Stomach (tissue), 9 donors: ENCODE data around the gene PLCH2. TPM values are rescaled to one million over a fixed set of nuclear protein-coding genes. Genes with fewer than 3 reads are reported as not detected.
"Not testable (repeated sequence)": the region's sequence is repeated elsewhere in the genome, so short reads cannot be mapped to it uniquely, and the experiment has no call there.

Source experiments
- DNase-seq, 2 donors: peaks; one replicate each; pipeline versions ENCODE4 v3.0.0 to v3.0.0-alpha.2; 2013 to 2019
- H3K27ac ChIP-seq, 5 donors: fragments of 200-600 bp in 4 of 5; sonication (generic) in 4 of 5; one replicate each; pipeline ENCODE4 v1.5.1; 2013 to 2019; ENCODE audit warnings: mild to moderate bottlenecking in 1 of 5, moderate library complexity in 1 of 5
- H3K27me3 ChIP-seq, 3 donors: fragments of 200-600 bp; sonication (generic); one replicate each; pipeline ENCODE4 v1.5.1; 2017 to 2019; ENCODE audit warnings: mixed run types in 1 of 3
- H3K36me3 ChIP-seq, 4 donors: fragments of 200-600 bp; sonication (generic); 1 replicate in 3 of 4; 2 replicates in 1 of 4; pipeline ENCODE4 v1.5.1; 2016 to 2019
- H3K4me1 ChIP-seq, 4 donors: fragments of 200-600 bp; sonication (generic); one replicate each; pipeline ENCODE4 v1.5.1; 2016 to 2019
- H3K4me3 ChIP-seq, 4 donors: fragments of 200-600 bp; sonication (generic) in 3 of 4; one replicate each; pipeline ENCODE4 v1.5.1; 2016 to 2019; ENCODE audit warnings: mild to moderate bottlenecking in 1 of 4
- H3K9me3 ChIP-seq, 4 donors: fragments of 200-600 bp; sonication (generic); one replicate each; pipeline ENCODE4 v1.5.1; 2016 to 2019
- CTCF ChIP-seq, 7 experiments: fragments of 450-650 bp in 4 of 7; fragments of 200-600 bp in 3 of 7; sonication (generic) in 3 of 7; IDR thresholded peaks; one replicate each; pipeline ENCODE4 v1.5.1; 2016 to 2019; ENCODE audit warnings: antibody characterized with exemption in 7 of 7, control low read depth in 2 of 7, mild to moderate bottlenecking in 1 of 7
- EP300 ChIP-seq: sonication (generic); formaldehyde crosslinking; IDR thresholded peaks from one replicate; pipeline ENCODE4 v1.6.1; 2017; ENCODE audit warnings: antibody characterized with exemption
- POLR2A ChIP-seq, 4 donors: fragments of 450-650 bp; IDR thresholded peaks; one replicate each; pipeline ENCODE4 v1.6.1; 2016; ENCODE audit warnings: antibody characterized with exemption in 4 of 4, control low read depth in 2 of 4, mild to moderate bottlenecking in 1 of 4, moderate library complexity in 1 of 4
- POLR2AphosphoS5 ChIP-seq, 3 donors: sonication (generic); formaldehyde crosslinking; IDR thresholded peaks; one replicate each; pipeline ENCODE4 v1.6.1; 2016; ENCODE audit warnings: antibody characterized with exemption in 3 of 3
- WGBS, 5 donors: extraction: QIAGEN DNeasy Blood & Tissue Kit in 3 of 5; methylation state at CpG; one replicate each; pipeline versions ENCODE4 v1.1.5 to v1.1.7; 2013 to 2018; 5-methylcytosine and 5-hydroxymethylcytosine counted together
- intact Hi-C: fragments of 100-400 bp; cut with DNase I; formaldehyde crosslinking; loops from one replicate; pipeline ENCODE4 v1.15.1; 2023; ENCODE audit warnings: low total_unique reads
- polyA plus RNA-seq, 3 donors: library from polyadenylated mRNA; stranded (reverse); fragments of 200-250 nt; gene quantifications; one replicate each; pipeline ENCODE4 v1.2.3, GENCODE V29; 2013
- total RNA-seq, 5 donors: library from RNA; depleted of rRNA; stranded (reverse); fragments of >200 nt; gene quantifications; one replicate each; pipeline versions ENCODE4 v1.1.0 to v1.2.3, GENCODE V29; 2014 to 2016
- donor health status: healthy with polysubstance abuse.
- donor health status: Bipolar disorder and iron deficiency.
- donor health status: healthy.

Gene PLCH2
- total and polyA plus RNA-seq, 8 donors: 0.55 to 24.9 (median 1.0) TPM; not detected in 2

- H3K9me3 ChIP-seq: no peaks in the 10 kb centered on the region
- H3K27ac ChIP-seq: no peak overlapping the region
- H3K4me1 ChIP-seq: peaks cover 41 to 60% (median 53%) of the 10 kb centered on the region in 4 donors
- no peaks in the 10 kb centered on the region for H3K36me3 ChIP-seq
- DNase-seq: no peak
- intact Hi-C loops: no loop called here
- peaks cover 0 to 3% (median 0%) of the 10 kb centered on the region in 3 donors for H3K27me3 ChIP-seq
- 83 to 96% (median 93%) methylated on average over 12 to 26 of the region's 26 CpGs for WGBS, 5 donors
- no peak overlapping the region for H3K4me3 ChIP-seq
- no peak for TF ChIP-seq EP300
- no peak for TF ChIP-seq CTCF (IDR thresholded peaks at IDR 0.05)
- TF ChIP-seq POLR2AphosphoS5 (IDR thresholded peaks at IDR 0.05): no peak
- TF ChIP-seq POLR2A (IDR thresholded peaks at IDR 0.05): no peak
Observed at GRCh38 chr1:2552189-2552588, 76.1 kb downstream of the PLCH2 start.

DNA sequence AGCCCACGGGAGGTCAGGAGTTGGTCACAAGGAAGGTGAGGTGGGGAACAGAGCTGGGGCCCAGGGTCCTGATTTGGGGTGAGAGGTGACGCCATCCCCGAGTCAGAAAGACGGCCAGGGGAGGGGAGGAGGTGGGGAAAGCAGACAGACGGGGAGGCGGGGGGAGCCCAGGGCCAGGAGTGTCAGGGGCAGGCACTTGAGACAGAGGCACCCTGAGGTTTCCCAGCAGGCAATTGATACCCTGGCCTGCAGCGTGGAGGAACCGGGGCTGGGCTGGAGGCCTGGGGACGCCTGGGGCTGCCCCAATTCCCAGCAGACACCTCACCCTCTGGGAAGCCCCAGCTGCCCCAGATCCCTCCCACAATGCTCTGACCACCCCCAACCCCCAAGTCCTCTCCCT is 77.0 kb downstream of the PLCH2 start:
- H3K4me3 ChIP-seq, H3K27me3 ChIP-seq, intact Hi-C loops, H3K36me3 ChIP-seq, H3K27ac ChIP-seq, H3K9me3 ChIP-seq, DNase-seq: not testable (repeated sequence)
- 70 to 83% (median 77%) methylated on average over 4 to 8 of the region's 9 CpGs; no CpG with 5 or more reads in 1 of the 5 donors for WGBS, 5 donors
- H3K4me1 ChIP-seq: peaks cover 41 to 60% (median 53%) of the 10 kb centered on the region in 4 donors

GRCh38 chr1:2553871-2554620 is 78.0 kb downstream of the PLCH2 start:
- 83 to 91% (median 88%) methylated on average over 21 to 30 of the region's 30 CpGs for WGBS, 5 donors
- peak overlapping the region in 1 of 5 donors; percentile 92 for H3K27ac ChIP-seq
- H3K36me3 ChIP-seq: peaks cover 9 to 14% (median 11%) of the 10 kb centered on the region in 4 donors
- TF ChIP-seq CTCF (IDR thresholded peaks at IDR 0.05): no peak
- no peak for TF ChIP-seq EP300
- TF ChIP-seq POLR2A (IDR thresholded peaks at IDR 0.05): no peak
- no peak for TF ChIP-seq POLR2AphosphoS5 (IDR thresholded peaks at IDR 0.05)
- no peaks in the 10 kb centered on the region for H3K9me3 ChIP-seq
- H3K27me3 ChIP-seq: no peaks in the 10 kb centered on the region
- H3K4me3 ChIP-seq: no peak overlapping the region
- DNase-seq: no peak
- intact Hi-C loops: no loop called here
- H3K4me1 ChIP-seq: peaks cover 38 to 61% (median 53%) of the 10 kb centered on the region in 4 donors

- H3K27ac ChIP-seq: peak overlapping the region; percentile 92 to 98 (median 95)
- H3K4me1 ChIP-seq: peaks cover 36 to 61% (median 55%) of the 10 kb centered on the region in 4 donors
- H3K27me3 ChIP-seq: no peaks in the 10 kb centered on the region
- peak in 1 of 2 donors; percentile 76 for DNase-seq
- intact Hi-C loops: no loop called here
- no peaks in the 10 kb centered on the region for H3K9me3 ChIP-seq
- 35 to 61% (median 43%) methylated on average over 8 to 19 of the region's 19 CpGs for WGBS, 5 donors
- peak overlapping the region in 2 of 4 donors; percentile 62 to 71 for H3K4me3 ChIP-seq
- TF ChIP-seq CTCF (IDR thresholded peaks at IDR 0.05): peak in 5 of 7 experiments; percentile 17 to 68 (median 46)
- no peak for TF ChIP-seq POLR2A (IDR thresholded peaks at IDR 0.05)
- H3K36me3 ChIP-seq: peaks cover 12 to 21% (median 19%) of the 10 kb centered on the region in 4 donors
Observed at GRCh38 chr1:2554621-2555387, 78.7 kb downstream of the PLCH2 start.

Other genes with a start within 250 kb of the PLCH2 start
- 10 to 100 TPM; 18.7 to 84.0 (median 32.7) TPM for gene SKI, start 248.0 kb upstream of the PLCH2 start, total RNA-seq
- 10 to 100 TPM in 2 of 3 donors, 1 to 10 TPM in 1; 7.4 to 14.8 (median 13.9) TPM for gene SKI, start 248.0 kb upstream of the PLCH2 start, polyA plus RNA-seq
- 10 to 100 TPM in 3 of 5 donors, 1 to 10 TPM in 2; 3.1 to 18.1 (median 15.8) TPM for gene MORN1, start 84.7 kb upstream of the PLCH2 start, total RNA-seq
- 1 to 10 TPM; 2.6 to 5.7 (median 3.7) TPM for gene MORN1, start 84.7 kb upstream of the PLCH2 start, polyA plus RNA-seq
- gene RER1, start 84.4 kb upstream of the PLCH2 start, total RNA-seq: 10 to 100 TPM; 58.2 to 73.6 (median 69.6) TPM
- gene RER1, start 84.4 kb upstream of the PLCH2 start, polyA plus RNA-seq: 10 to 100 TPM; 38.2 to 63.8 (median 53.3) TPM
- 10 to 100 TPM in 3 of 5 donors, 1 to 10 TPM in 1, under 1 TPM in 1; 0.87 to 27.2 (median 17.6) TPM for gene PEX10, start 63.7 kb upstream of the PLCH2 start, total RNA-seq
- gene PEX10, start 63.7 kb upstream of the PLCH2 start, polyA plus RNA-seq: 10 to 100 TPM; 14.8 to 16.5 (median 15.0) TPM
- gene PANK4, start 50.3 kb downstream of the PLCH2 start, total RNA-seq: 10 to 100 TPM in 4 of 5 donors, 1 to 10 TPM in 1; 6.4 to 86.0 (median 27.9) TPM
- gene PANK4, start 50.3 kb downstream of the PLCH2 start, polyA plus RNA-seq: 10 to 100 TPM in 2 of 3 donors, 1 to 10 TPM in 1; 7.6 to 17.2 (median 15.6) TPM
- 1 to 10 TPM in 1 of 5 donors, not detected in 4; 9.6 TPM for gene HES5, start 54.0 kb downstream of the PLCH2 start, total RNA-seq
- under 1 TPM in 1 of 3 donors, not detected in 2; 0.25 TPM for gene HES5, start 54.0 kb downstream of the PLCH2 start, polyA plus RNA-seq
- 100 to 1,000 TPM in 3 of 5 donors, 10 to 100 TPM in 2; 33.2 to 413 (median 301) TPM for gene TNFRSF14, start 80.1 kb downstream of the PLCH2 start, total RNA-seq
- 100 to 1,000 TPM in 1 of 3 donors, 10 to 100 TPM in 2; 58.0 to 128 (median 64.8) TPM for gene TNFRSF14, start 80.1 kb downstream of the PLCH2 start, polyA plus RNA-seq
- 100 to 1,000 TPM in 1 of 5 donors, 10 to 100 TPM in 3, 1 to 10 TPM in 1; 8.5 to 668 (median 21.0) TPM for gene PRXL2B, start 110.5 kb downstream of the PLCH2 start, total RNA-seq
- 10 to 100 TPM; 18.9 to 23.8 (median 20.9) TPM for gene PRXL2B, start 110.5 kb downstream of the PLCH2 start, polyA plus RNA-seq
- gene MMEL1, start 156.7 kb downstream of the PLCH2 start, total RNA-seq: 100 to 1,000 TPM in 1 of 5 donors, 10 to 100 TPM in 1, 1 to 10 TPM in 3; 1.3 to 190 (median 4.5) TPM
- 10 to 100 TPM; 20.5 to 27.3 (median 26.7) TPM for gene MMEL1, start 156.7 kb downstream of the PLCH2 start, polyA plus RNA-seq